Cardiac fibroblast (primary cell): ENCODE measurements around the gene GMPPA.

ENCODE experiments used
- DNase-seq, 2 donors: peaks; one replicate each; pipeline versions ENCODE4 v3.0.0 to v3.0.0-alpha.2; 2010; ENCODE audit warnings: low read depth in 2 of 2
- H3K4me3 ChIP-seq, 2 donors: replicated peaks in 1 of 2; 1 replicate in 1 of 2; 2 replicates in 1 of 2; pipeline ENCODE4 v1.5.1; 2011; ENCODE audit warnings: low read depth in 2 of 2, low read length in 2 of 2, mild to moderate bottlenecking in 2 of 2, moderate library complexity in 1 of 2
- CTCF ChIP-seq: IDR thresholded peaks from one replicate; pipeline ENCODE4 v1.5.1; 2011; ENCODE audit warnings: low read depth, mild to moderate bottlenecking, low read length, inconsistent platforms

GMPPA gene

DNA sequence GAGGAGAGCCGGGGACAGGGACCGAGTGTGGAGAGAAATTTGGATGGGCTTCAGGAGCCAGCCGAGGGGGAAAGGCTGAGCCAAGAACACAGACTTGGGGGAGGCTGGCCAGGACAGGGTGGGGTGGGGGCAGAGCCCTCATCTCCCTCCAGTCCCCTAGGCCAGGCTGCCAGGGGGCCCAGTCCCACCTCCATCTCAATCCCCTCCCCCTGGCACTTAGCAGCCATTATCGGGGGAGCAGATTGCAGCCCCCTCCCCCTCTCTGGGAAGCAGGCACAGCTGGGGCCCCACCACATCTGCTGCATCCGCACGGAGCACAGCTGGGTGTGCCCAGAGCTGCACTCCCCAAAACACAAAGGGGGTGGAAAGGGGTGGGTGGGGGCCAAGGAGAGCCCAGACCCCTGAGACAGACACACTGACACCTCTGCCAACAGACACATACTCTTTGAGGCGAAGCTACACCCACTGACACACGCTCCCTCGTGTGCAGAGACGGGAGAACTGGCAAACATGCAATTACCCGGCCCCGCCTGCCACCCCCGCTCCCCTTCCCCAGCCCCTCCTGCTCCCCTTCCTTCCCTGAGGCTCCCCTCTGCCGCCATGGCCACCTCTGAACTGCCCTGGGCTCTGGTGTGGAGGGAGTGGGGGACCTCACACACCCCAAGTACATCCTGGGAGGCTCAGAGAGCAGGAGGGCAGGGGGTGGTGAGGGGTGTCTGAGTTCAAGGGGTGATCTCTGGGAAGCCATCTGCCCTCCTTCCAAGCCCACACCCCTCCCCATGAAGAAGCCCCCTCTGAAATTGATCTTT lies 10.5 kb downstream of the GMPPA start:
- no peak overlapping the region for H3K4me3 ChIP-seq
- TF ChIP-seq CTCF = no peak
- no peak for DNase-seq

- TF ChIP-seq CTCF = peak; percentile 82
- H3K4me3 ChIP-seq = peak overlapping the region in 1 of 2 donors; percentile 23
- peak; percentile 44 to 65 for DNase-seq
Measured at GRCh38 chr2:219509780-219510511, 11.3 kb downstream of the GMPPA start.

- DNase-seq = no peak
- peak overlapping the region in 1 of 2 donors; percentile 23 for H3K4me3 ChIP-seq
- no peak for TF ChIP-seq CTCF
Measured at GRCh38 chr2:219510512-219511135, 11.9 kb downstream of the GMPPA start.

DNA sequence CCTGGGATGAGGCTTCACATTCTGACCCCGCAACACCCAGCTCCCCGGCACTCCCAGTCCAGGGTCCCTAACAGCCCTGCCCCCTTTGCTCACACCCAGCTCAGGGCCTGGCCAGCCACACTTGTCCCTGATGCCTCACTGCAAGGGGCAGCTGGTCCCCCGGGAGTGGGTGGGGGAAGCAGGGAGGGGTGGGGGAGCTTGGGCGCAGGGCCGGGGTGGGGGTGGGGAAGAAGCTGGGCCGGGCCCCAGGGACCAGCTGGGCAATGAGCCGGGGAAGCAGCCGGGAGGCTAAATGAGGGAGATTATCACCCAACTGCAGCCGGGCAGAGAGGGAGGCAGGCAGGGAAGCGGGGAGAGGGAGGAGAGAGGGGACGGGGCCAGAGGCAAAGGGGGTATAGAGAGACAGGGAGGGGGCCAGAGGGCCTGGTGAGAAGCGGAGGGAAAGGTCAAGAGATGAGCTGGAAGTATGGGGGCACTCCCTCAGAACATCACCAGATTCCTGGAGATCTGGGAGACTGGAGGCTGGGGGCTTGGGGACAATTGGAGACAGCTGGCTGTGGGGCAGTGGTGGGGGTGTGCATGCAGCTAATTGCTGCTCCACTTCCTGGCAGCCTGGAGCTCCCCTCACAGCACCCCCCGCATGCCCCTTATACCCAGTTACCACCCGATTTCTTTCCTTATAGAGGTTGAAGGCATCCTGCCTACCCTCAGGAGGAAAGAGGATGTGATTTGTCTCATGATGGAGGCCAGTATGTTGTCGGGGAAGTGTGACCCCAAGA lies 13.0 kb downstream of the GMPPA start:
- no peak overlapping the region for H3K4me3 ChIP-seq
- no peak for TF ChIP-seq CTCF
- no peak for DNase-seq

DNA sequence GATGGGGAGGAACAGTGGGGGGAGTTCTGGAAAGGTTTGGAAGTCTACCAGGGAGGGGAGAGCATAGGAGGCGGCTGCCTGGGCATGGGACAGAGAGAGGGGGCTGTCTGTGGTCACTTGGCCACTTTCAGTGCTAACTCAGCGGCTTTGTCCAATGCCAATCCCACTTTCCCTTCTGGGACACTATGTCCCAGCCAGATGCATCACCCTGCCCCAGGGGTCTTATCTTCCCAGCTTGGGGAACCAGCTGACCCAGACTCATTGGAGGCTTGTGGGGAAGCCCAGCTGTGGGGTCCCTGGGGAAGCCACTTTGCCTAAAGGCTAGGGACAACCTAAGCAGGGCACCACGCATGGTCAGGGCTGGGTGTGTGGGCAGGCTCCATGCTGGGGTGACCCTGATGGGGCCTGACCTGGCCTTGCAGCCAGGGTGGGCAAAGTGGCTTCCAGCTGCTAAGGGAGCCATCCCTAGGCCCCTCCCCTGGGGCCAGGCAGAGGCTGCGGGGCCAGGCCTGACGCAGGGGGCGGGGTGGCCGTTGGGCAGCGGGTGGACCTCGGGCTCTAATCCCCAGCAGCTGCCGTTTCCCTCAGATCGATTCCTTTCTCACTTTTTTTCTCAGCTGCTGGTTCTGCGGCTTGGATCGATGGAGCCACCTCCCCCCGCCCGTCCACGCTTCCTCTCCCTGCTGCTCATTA lies 14.0 kb downstream of the GMPPA start:
- DNase-seq = no peak
- H3K4me3 ChIP-seq = no peak overlapping the region
- no peak for TF ChIP-seq CTCF

GRCh38 chr2:219513787-219514186 lies 15.1 kb downstream of the GMPPA start:
- H3K4me3 ChIP-seq = no peak overlapping the region
- no peak for DNase-seq
- no peak for TF ChIP-seq CTCF
